ENCODE measurements around the gene NLRC5.
"Not testable (repeated sequence)": the region's sequence is repeated elsewhere in the genome, so short reads cannot be mapped to it uniquely, and the experiment has no call there.

Gene NLRC5

DNA sequence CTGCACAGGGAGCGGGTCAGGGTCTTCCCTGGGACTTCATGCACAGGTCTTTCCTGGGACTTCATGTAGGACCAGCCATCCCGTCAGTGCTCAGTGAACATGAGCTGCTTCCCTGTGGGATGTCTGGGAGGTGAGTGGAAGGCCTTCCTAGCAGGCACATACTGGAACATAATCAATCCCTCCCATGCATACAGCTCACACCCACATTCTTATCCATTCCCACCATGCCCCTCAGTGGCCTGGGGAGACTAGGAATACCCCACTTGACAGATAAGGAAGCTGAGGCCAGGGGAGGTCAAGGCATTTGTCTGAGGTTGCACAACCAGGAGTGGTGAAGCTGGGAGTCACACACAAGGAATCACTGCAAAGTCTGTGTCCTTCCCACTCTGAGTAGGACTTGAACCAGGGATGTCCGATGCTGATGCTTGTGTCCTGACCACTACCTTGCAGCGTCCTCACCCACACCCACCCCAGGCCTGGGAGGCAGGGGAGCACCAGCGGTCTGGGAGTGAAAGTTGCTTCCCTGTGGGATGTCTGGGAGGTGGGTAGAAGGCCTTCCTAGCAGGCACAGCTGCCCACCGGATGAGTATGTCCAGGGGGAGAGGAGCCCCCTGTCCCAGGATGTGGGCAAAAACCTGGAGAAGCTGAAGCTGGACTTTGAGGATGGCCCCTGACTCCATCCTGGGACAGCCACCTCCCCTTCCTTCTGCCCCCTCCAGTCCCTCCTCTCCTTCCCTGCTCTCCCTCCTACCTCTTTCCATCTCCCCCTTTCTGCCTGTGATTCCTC, 1.0 kb upstream of the NLRC5 start:
- H3K4me3 ChIP-seq (ENCODE audit: low read depth, low read length): no peak overlapping the region
- no peak for DNase-seq (ENCODE audit: low read depth)
- TF ChIP-seq, protein P1, sequence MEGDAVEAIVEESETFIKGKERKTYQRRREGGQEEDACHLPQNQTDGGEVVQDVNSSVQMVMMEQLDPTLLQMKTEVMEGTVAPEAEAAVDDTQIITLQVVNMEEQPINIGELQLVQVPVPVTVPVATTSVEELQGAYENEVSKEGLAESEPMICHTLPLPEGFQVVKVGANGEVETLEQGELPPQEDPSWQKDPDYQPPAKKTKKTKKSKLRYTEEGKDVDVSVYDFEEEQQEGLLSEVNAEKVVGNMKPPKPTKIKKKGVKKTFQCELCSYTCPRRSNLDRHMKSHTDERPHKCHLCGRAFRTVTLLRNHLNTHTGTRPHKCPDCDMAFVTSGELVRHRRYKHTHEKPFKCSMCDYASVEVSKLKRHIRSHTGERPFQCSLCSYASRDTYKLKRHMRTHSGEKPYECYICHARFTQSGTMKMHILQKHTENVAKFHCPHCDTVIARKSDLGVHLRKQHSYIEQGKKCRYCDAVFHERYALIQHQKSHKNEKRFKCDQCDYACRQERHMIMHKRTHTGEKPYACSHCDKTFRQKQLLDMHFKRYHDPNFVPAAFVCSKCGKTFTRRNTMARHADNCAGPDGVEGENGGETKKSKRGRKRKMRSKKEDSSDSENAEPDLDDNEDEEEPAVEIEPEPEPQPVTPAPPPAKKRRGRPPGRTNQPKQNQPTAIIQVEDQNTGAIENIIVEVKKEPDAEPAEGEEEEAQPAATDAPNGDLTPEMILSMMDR (IDR thresholded peaks at IDR 0.05; ENCODE audit: control insufficient read depth, extremely low read depth, insufficient read depth): no peak

DNA sequence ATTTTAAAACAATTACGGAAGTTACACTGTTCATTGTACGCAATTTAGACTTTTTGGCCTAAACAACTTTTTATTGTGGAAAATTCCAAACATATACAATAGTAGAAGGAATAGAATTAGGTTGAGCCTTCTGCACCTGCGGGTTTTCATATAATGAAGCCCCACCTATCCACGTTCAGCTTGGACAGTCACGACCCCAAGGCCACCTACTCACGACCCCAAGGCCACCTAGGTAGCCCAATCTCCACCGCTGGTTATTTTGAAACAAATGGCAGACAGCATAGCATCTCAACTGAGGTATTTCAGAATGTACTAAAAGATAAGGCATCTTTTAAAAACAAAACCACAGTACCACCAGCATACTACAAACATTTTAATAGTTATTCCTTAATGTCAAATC, 631 bp downstream of the NLRC5 start:
- TF ChIP-seq, protein P1 (IDR thresholded peaks at IDR 0.05; ENCODE audit: control insufficient read depth, extremely low read depth, insufficient read depth): no peak
- DNase-seq (ENCODE audit: low read depth): no peak
- peak overlapping the region; percentile 71 for H3K4me3 ChIP-seq (ENCODE audit: low read depth, low read length)

DNA sequence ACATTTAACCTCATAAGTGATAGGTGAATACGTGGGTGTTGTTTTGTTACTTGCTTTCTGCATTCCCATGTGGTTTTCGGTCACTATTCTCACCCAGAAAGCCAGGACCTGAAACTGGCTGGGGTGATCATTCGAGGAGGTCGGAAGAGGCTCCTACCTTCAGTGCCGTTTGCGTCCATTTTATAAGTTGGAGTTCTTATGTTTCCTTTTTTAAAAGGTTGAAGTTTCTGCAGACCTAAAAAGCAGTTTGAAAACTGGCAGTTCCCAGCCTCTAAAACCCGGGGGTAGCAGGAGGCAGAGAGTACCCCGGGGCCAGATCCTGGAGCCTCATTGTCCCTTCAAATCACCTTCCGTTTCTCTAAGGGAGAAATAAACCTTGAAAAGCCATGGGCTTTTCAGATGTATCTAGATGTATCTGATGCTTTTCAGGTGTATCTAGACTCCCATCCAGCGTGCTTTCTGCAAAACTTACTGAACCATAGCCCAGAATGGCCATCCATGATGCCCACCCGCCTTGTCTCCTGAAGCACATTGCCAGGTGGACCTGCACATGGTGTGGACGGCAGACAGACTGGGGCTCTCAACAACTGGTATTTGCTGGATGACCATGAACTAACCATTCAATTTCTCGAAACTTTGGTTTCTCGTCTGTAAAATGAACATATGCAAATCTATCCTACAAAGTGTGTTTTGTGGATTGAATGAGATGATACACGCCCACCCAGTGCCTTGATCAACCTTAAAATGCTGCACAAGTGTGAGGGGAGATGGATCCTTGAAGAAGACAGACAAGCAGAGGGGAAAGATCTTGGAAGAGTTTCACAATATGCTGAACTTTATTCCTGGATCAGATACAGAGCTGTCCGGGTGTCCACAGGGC, 1.3 kb downstream of the NLRC5 start:
- H3K4me3 ChIP-seq (ENCODE audit: low read depth, low read length): no peak overlapping the region; the same call in 1 of the 2 replicates
- TF ChIP-seq, protein P1 (IDR thresholded peaks at IDR 0.05; ENCODE audit: control insufficient read depth, extremely low read depth, insufficient read depth): no peak
- no peak for DNase-seq (ENCODE audit: low read depth)

DNA sequence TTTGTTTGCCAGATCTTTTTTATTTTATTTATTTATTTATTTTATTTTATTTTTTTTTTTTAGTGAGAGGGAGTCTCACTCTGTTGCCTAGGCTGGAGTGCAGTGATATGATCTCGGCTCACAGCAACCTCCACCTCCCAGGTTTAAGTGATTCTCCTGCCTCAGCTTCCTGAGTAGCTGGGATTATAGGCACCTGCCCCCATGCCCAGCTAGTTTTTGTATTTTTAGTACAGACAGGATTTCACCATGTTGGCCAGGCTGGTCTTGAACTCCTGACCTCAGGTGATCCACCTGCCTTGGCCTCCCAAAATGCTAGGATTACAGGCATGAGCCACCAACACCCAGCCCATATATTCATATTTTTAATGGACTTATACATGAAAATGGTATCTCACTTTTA, 3.1 kb downstream of the NLRC5 start:
- not testable (repeated sequence) for DNase-seq (ENCODE audit: low read depth); H3K4me3 ChIP-seq (ENCODE audit: low read depth, low read length)

- H3K4me3 ChIP-seq (ENCODE audit: low read depth, low read length): no peak overlapping the region
- TF ChIP-seq, protein P1 (IDR thresholded peaks at IDR 0.05; ENCODE audit: control insufficient read depth, extremely low read depth, insufficient read depth): no peak
- no peak for DNase-seq (ENCODE audit: low read depth)
Observed at GRCh38 chr16:56993204-56993603, 3.8 kb downstream of the NLRC5 start.

GRCh38 chr16:56994311-56994710, 5.0 kb downstream of the NLRC5 start:
- no peak for DNase-seq (ENCODE audit: low read depth)
- TF ChIP-seq, protein P1 (IDR thresholded peaks at IDR 0.05; ENCODE audit: control insufficient read depth, extremely low read depth, insufficient read depth): no peak
- no peak overlapping the region for H3K4me3 ChIP-seq (ENCODE audit: low read depth, low read length)

- no peak overlapping the region for H3K4me3 ChIP-seq (ENCODE audit: low read depth, low read length)
- TF ChIP-seq, protein P1 (IDR thresholded peaks at IDR 0.05; ENCODE audit: control insufficient read depth, extremely low read depth, insufficient read depth): no peak
- no peak for DNase-seq (ENCODE audit: low read depth)
Observed at GRCh38 chr16:56995136-56995805, 5.9 kb downstream of the NLRC5 start.
